ENCODE measurements around the gene RAB17. TPM values are rescaled to one million over a fixed set of nuclear protein-coding genes. Genes with fewer than 3 reads are reported as not detected.
A peak's percentile ranks its signal among the peaks of the same experiment; 100 is the strongest.

RAB17 gene
- total and polyA plus RNA-seq, 4 donors, result 3.7 to 22.3 (median 7.8) TPM

DNA sequence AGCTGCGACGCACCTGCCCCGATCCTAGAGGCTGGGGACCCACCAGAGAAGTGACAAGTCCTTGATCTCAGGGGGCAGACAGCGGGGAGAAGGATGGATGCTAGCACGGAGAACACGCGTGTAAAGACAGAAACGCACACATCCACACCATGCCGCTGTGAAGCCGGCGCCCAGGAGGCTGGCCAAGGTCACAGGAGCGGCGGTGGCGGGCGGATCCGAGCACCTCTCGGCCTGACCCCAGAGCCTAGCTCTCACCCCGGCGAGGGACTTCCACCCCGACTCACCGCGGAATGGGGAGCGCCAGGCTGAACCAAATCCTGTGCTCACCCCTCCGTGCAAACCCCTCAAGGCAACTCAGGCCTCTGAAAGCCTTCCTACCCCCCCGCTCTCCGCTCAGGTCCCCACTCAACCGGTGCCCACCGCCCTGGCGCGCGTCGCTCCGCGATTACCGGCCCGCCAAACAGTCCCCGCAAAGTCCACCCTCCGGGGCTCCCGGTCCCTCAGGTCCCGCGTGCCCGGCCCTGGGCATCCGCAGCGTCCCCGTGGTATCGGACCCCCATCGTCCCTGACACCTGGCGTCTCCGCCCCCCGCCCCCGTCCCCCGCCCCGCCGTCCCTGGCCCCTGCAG lies 36.4 kb upstream of the RAB17 start:
- H3K4me3 ChIP-seq (ENCODE audit: low read length in 2 of 2), result peak overlapping the region; percentile 77 to 91
- H3K4me1 ChIP-seq (ENCODE audit: control insufficient read depth in 1 of 2, insufficient read depth in 2 of 2, low read length in 2 of 2), result peaks cover 0 to 4% of the 10 kb centered on the region in 2 donors
- no peaks in the 10 kb centered on the region for H3K36me3 ChIP-seq (ENCODE audit: control insufficient read depth in 1 of 2, insufficient read depth in 2 of 2, low read length in 1 of 2)
- no peaks in the 10 kb centered on the region for H3K27me3 ChIP-seq (ENCODE audit: control insufficient read depth in 1 of 2, insufficient read depth in 2 of 2, low read length in 1 of 2)
- 20 to 23% methylated on average over 47 to 54 of the region's 54 CpGs for WGBS, 2 donors
- intact Hi-C loops (cut with DNase I), result loop anchor here in 1 of 2 donors (5.0 kb wide), 2 partner anchors 35 kb away; partner anchors contain the start of gene RAB17
- DNase-seq (no peak), ATAC-seq (ENCODE audit: low FRiP score) (peak; percentile 34)
- H3K9me3 ChIP-seq (ENCODE audit: control insufficient read depth, low read length), result no peaks in the 10 kb centered on the region
- H3K27ac ChIP-seq (ENCODE audit: low read depth in 1 of 2, low read length in 2 of 2), result peak overlapping the region; percentile 45 to 78

GRCh38 chr2:237625777-237626176 lies 35.2 kb upstream of the RAB17 start:
- Histone ChIP-seq H3K4me3 (ENCODE audit: low read length in 2 of 2) (no peak overlapping the region), H3K36me3 (ENCODE audit: control insufficient read depth in 1 of 2, insufficient read depth in 2 of 2, low read length in 1 of 2) (no peaks in the 10 kb centered on the region), H3K4me1 (ENCODE audit: control insufficient read depth in 1 of 2, insufficient read depth in 2 of 2, low read length in 2 of 2) (peaks cover 0 to 4% of the 10 kb centered on the region in 2 donors), H3K9me3 (ENCODE audit: control insufficient read depth, low read length) (no peaks in the 10 kb centered on the region), H3K27me3 (ENCODE audit: control insufficient read depth in 1 of 2, insufficient read depth in 2 of 2, low read length in 1 of 2) (no peaks in the 10 kb centered on the region), H3K27ac (ENCODE audit: low read depth in 1 of 2, low read length in 2 of 2) (peak overlapping the region in 1 of 2 donors; percentile 78)
- DNase-seq, result no peak
- 20 to 42% methylated on average over 6 of the region's 6 CpGs for WGBS, 2 donors
- intact Hi-C loops (cut with DNase I), result loop anchor here in 1 of 2 donors (5.0 kb wide), 2 partner anchors 33 to 37 kb away; partner anchors contain the start of gene RAB17
- no peak for ATAC-seq (ENCODE audit: low FRiP score)

- Histone ChIP-seq H3K9me3 (ENCODE audit: control insufficient read depth, low read length) (no peaks in the 10 kb centered on the region), H3K27ac (ENCODE audit: low read depth in 1 of 2, low read length in 2 of 2) (peak overlapping the region in 1 of 2 donors; percentile 78), H3K36me3 (ENCODE audit: control insufficient read depth in 1 of 2, insufficient read depth in 2 of 2, low read length in 1 of 2) (no peaks in the 10 kb centered on the region), H3K4me3 (ENCODE audit: low read length in 2 of 2) (no peak overlapping the region), H3K4me1 (ENCODE audit: control insufficient read depth in 1 of 2, insufficient read depth in 2 of 2, low read length in 2 of 2) (no peaks in the 10 kb centered on the region), H3K27me3 (ENCODE audit: control insufficient read depth in 1 of 2, insufficient read depth in 2 of 2, low read length in 1 of 2) (no peaks in the 10 kb centered on the region)
- DNase-seq (peak in 1 of 2 donors; percentile 75), ATAC-seq (ENCODE audit: low FRiP score) (no peak)
- WGBS, 2 donors, result 88 to 93% methylated on average over 10 of the region's 10 CpGs
- intact Hi-C loops (cut with DNase I), result loop anchor here in 1 of 2 donors (5.0 kb wide), 2 partner anchors 33 to 37 kb away; partner anchors contain the start of gene RAB17
Observed at GRCh38 chr2:237625216-237625705, 34.7 kb upstream of the RAB17 start.

GRCh38 chr2:237624565-237624964 lies 34.0 kb upstream of the RAB17 start:
- Histone ChIP-seq H3K9me3 (ENCODE audit: control insufficient read depth, low read length) (no peaks in the 10 kb centered on the region), H3K36me3 (ENCODE audit: control insufficient read depth in 1 of 2, insufficient read depth in 2 of 2, low read length in 1 of 2) (no peaks in the 10 kb centered on the region), H3K4me1 (ENCODE audit: control insufficient read depth in 1 of 2, insufficient read depth in 2 of 2, low read length in 2 of 2) (no peaks in the 10 kb centered on the region), H3K27ac (ENCODE audit: low read depth in 1 of 2, low read length in 2 of 2) (no peak overlapping the region), H3K27me3 (ENCODE audit: control insufficient read depth in 1 of 2, insufficient read depth in 2 of 2, low read length in 1 of 2) (no peaks in the 10 kb centered on the region), H3K4me3 (ENCODE audit: low read length in 2 of 2) (no peak overlapping the region)
- DNase-seq (no peak), ATAC-seq (ENCODE audit: low FRiP score) (no peak)
- WGBS, 2 donors, result 95 to 96% methylated on average over 6 of the region's 6 CpGs
- intact Hi-C loops (cut with DNase I), result no loop called here

GRCh38 chr2:237623428-237624403 lies 33.2 kb upstream of the RAB17 start:
- intact Hi-C loops (cut with DNase I), result no loop called here
- H3K9me3 ChIP-seq (ENCODE audit: control insufficient read depth, low read length), result no peaks in the 10 kb centered on the region
- WGBS, 2 donors, result 80 to 84% methylated on average over 13 of the region's 13 CpGs
- H3K27ac ChIP-seq (ENCODE audit: low read depth in 1 of 2, low read length in 2 of 2), result no peak overlapping the region
- no peaks in the 10 kb centered on the region for H3K27me3 ChIP-seq (ENCODE audit: control insufficient read depth in 1 of 2, insufficient read depth in 2 of 2, low read length in 1 of 2)
- ATAC-seq (ENCODE audit: low FRiP score), result no peak
- no peak for DNase-seq
- no peaks in the 10 kb centered on the region for H3K36me3 ChIP-seq (ENCODE audit: control insufficient read depth in 1 of 2, insufficient read depth in 2 of 2, low read length in 1 of 2)
- H3K4me3 ChIP-seq (ENCODE audit: low read length in 2 of 2), result no peak overlapping the region
- H3K4me1 ChIP-seq (ENCODE audit: control insufficient read depth in 1 of 2, insufficient read depth in 2 of 2, low read length in 2 of 2), result no peaks in the 10 kb centered on the region

- Histone ChIP-seq H3K36me3 (ENCODE audit: control insufficient read depth in 1 of 2, insufficient read depth in 2 of 2, low read length in 1 of 2) (no peaks in the 10 kb centered on the region), H3K27ac (ENCODE audit: low read depth in 1 of 2, low read length in 2 of 2) (peak overlapping the region; percentile 36 to 64), H3K4me3 (ENCODE audit: low read length in 2 of 2) (no peak overlapping the region), H3K27me3 (ENCODE audit: control insufficient read depth in 1 of 2, insufficient read depth in 2 of 2, low read length in 1 of 2) (no peaks in the 10 kb centered on the region), H3K9me3 (ENCODE audit: control insufficient read depth, low read length) (no peaks in the 10 kb centered on the region), H3K4me1 (ENCODE audit: control insufficient read depth in 1 of 2, insufficient read depth in 2 of 2, low read length in 2 of 2) (peaks cover 0 to 12% of the 10 kb centered on the region in 2 donors)
- intact Hi-C loops (cut with DNase I), result no loop called here
- ATAC-seq (ENCODE audit: low FRiP score), result no peak
- 30 to 32% methylated on average over 2 of the region's 2 CpGs for WGBS, 2 donors
- DNase-seq, result no peak
Observed at GRCh38 chr2:237618449-237618848, 27.9 kb upstream of the RAB17 start.

DNA sequence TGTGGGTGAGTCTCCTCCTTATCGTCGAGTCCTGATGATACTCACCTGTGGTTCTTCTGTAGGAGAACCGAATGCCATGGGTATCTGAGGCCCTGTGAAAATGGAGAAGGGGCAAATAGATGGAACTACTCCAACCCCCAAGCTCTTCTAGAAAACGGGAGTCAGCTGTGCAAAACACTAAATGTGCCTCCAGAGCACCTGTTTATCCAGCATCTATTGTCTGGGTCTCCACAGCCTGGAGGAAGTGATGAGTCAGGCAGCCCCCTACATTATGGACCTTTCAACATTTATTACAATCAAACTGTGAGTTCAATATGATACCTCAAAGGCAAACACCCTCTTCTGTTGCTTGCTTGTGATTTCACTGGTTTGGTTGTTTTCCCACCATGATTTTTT lies 27.1 kb upstream of the RAB17 start:
- intact Hi-C loops (cut with DNase I), result loop anchor here in 1 of 2 donors (2.0 kb wide), 1 partner anchor 17 kb away; no protein-coding TSS in a partner anchor
- Histone ChIP-seq H3K4me3 (ENCODE audit: low read length in 2 of 2) (no peak overlapping the region), H3K4me1 (ENCODE audit: control insufficient read depth in 1 of 2, insufficient read depth in 2 of 2, low read length in 2 of 2) (peaks cover 0 to 12% of the 10 kb centered on the region in 2 donors), H3K9me3 (ENCODE audit: control insufficient read depth, low read length) (no peaks in the 10 kb centered on the region), H3K36me3 (ENCODE audit: control insufficient read depth in 1 of 2, insufficient read depth in 2 of 2, low read length in 1 of 2) (no peaks in the 10 kb centered on the region), H3K27ac (ENCODE audit: low read depth in 1 of 2, low read length in 2 of 2) (peak overlapping the region; percentile 87 to 98), H3K27me3 (ENCODE audit: control insufficient read depth in 1 of 2, insufficient read depth in 2 of 2, low read length in 1 of 2) (no peaks in the 10 kb centered on the region)
- WGBS, 2 donors, result 83 to 84% methylated on average over 4 of the region's 4 CpGs
- DNase-seq, result no peak
- no peak for ATAC-seq (ENCODE audit: low FRiP score)

DNA sequence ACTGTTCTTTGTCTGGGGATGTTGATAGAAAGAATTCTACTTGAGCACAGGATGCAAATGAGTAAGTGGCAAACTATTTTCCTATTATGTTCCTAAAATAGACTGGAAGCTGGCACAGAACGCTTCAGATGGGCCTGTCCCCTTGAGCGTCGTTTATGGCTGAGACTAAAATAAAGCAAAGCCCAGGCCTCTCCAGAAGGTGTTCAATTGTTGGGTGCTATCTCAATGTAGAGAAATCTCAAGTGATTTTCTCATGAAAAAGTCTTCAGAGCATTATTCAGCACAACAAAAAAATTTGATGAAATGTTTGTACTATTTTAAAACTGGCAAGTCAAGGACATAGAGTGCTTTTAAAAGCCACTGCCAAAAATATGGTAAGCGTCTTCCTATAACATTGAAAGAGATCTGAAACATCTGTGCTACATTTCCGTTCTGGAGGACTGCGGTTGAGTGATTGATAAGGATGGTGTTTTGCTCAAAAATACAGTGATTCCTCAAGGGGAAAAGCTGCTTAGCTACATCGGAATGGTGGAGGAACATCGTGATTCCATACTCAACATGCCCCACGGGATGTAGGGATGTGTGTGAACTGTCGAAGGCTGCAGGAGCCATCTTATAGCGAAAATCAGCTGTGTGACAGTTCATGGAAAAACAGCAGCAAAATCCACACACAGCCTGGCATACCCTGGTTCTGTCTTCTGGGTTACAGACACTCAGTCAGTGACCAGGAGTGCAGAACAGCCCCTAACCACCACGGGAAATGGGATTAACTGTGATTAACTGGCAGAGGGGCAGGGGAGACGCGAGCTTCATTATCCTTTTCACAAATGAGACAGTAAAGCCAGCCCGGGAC lies 26.4 kb upstream of the RAB17 start:
- DNase-seq (no peak), ATAC-seq (ENCODE audit: low FRiP score) (peak; percentile 80)
- no peaks in the 10 kb centered on the region for H3K27me3 ChIP-seq (ENCODE audit: control insufficient read depth in 1 of 2, insufficient read depth in 2 of 2, low read length in 1 of 2)
- WGBS, 2 donors, result 37 to 40% methylated on average over 15 of the region's 15 CpGs
- H3K27ac ChIP-seq (ENCODE audit: low read depth in 1 of 2, low read length in 2 of 2), result peak overlapping the region; percentile 87 to 98
- H3K36me3 ChIP-seq (ENCODE audit: control insufficient read depth in 1 of 2, insufficient read depth in 2 of 2, low read length in 1 of 2), result no peaks in the 10 kb centered on the region
- intact Hi-C loops (cut with DNase I), result loop anchor here in 1 of 2 donors (2.0 kb wide), 1 partner anchor 16 kb away; no protein-coding TSS in a partner anchor
- H3K4me1 ChIP-seq (ENCODE audit: control insufficient read depth in 1 of 2, insufficient read depth in 2 of 2, low read length in 2 of 2), result peaks cover 0 to 12% of the 10 kb centered on the region in 2 donors
- H3K9me3 ChIP-seq (ENCODE audit: control insufficient read depth, low read length), result no peaks in the 10 kb centered on the region
- H3K4me3 ChIP-seq (ENCODE audit: low read length in 2 of 2), result no peak overlapping the region

Measured in aorta (tissue), 5 donors.